Gastroesophageal sphincter (tissue), 3 donors: ENCODE measurements around the gene CD300A.

Experiments
- EP300 ChIP-seq: sonication (generic); formaldehyde crosslinking; IDR thresholded peaks from one replicate; pipeline ENCODE4 v1.6.1; 2017; ENCODE audit warnings: antibody characterized with exemption, mild to moderate bottlenecking
- TF ChIP-seq, protein P1 (sequence below), 4 experiments: fragments of 200-600 bp in 2 of 4; fragments of 450-650 bp in 2 of 4; sonication (generic) in 1 of 4; IDR thresholded peaks; one replicate each; pipeline ENCODE4 v1.5.1; 2017 to 2019; ENCODE audit warnings: antibody characterized with exemption in 4 of 4, mild to moderate bottlenecking in 2 of 4, moderate library complexity in 2 of 4

- TF ChIP-seq, protein P1, sequence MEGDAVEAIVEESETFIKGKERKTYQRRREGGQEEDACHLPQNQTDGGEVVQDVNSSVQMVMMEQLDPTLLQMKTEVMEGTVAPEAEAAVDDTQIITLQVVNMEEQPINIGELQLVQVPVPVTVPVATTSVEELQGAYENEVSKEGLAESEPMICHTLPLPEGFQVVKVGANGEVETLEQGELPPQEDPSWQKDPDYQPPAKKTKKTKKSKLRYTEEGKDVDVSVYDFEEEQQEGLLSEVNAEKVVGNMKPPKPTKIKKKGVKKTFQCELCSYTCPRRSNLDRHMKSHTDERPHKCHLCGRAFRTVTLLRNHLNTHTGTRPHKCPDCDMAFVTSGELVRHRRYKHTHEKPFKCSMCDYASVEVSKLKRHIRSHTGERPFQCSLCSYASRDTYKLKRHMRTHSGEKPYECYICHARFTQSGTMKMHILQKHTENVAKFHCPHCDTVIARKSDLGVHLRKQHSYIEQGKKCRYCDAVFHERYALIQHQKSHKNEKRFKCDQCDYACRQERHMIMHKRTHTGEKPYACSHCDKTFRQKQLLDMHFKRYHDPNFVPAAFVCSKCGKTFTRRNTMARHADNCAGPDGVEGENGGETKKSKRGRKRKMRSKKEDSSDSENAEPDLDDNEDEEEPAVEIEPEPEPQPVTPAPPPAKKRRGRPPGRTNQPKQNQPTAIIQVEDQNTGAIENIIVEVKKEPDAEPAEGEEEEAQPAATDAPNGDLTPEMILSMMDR (IDR thresholded peaks at IDR 0.05) = no peak
- no peak for TF ChIP-seq EP300
Measured at GRCh38 chr17:74450925-74451403, 15.5 kb upstream of the CD300A start.
